Stimulated activated CD4-positive, alpha-beta T cell treated with anti-CD3 and anti-CD28 coated beads, Interleukin-2, amount 100 ng/mL, for 24 hours (primary cell): ENCODE measurements around the gene SYT17.
A peak's percentile ranks its signal among the peaks of the same experiment; 100 is the strongest.

Experiments used
- DNase-seq, 2 donors: peaks; one replicate each; pipeline ENCODE4 v3.0.0-alpha.2; 2020

SYT17 gene, protein sequence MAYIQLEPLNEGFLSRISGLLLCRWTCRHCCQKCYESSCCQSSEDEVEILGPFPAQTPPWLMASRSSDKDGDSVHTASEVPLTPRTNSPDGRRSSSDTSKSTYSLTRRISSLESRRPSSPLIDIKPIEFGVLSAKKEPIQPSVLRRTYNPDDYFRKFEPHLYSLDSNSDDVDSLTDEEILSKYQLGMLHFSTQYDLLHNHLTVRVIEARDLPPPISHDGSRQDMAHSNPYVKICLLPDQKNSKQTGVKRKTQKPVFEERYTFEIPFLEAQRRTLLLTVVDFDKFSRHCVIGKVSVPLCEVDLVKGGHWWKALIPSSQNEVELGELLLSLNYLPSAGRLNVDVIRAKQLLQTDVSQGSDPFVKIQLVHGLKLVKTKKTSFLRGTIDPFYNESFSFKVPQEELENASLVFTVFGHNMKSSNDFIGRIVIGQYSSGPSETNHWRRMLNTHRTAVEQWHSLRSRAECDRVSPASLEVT

GRCh38 chr16:19167710-19168370 lies at the start of gene SYT17:
Gene SYT17, plus strand, starts transcription at chr16:19168240. Its CDS starts 407 bp downstream, at chr16:19168647.
- peak; percentile 26 to 67 for DNase-seq

DNA sequence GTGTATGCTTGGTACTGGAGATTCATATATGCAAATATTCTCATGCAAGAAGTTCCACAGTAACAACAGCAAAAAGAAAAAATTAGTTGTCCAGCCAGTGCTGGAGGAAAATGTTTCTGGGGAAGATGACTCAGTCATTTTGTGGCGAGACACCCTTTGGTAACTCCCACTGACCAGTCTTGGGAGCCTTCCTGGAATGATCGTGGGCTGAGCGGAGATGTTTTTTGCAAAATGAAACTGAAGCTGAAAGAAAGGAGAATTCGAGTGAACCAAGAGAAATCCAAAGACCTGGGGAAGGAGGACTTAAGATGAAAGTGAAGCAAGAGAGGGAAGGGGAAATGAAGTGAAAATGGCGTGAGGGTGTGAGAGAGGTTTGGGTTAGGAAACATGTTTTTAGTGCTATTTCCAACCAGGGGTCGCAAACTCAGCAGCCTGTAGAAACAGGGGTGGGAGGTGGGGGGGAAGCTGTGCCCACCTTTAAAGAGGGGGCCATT lies 49.1 kb upstream of the SYT17 start:
- peak; percentile 35 to 44 for DNase-seq

GRCh38 chr16:19119564-19119963 lies 48.5 kb upstream of the SYT17 start:
- DNase-seq, result no peak

- no peak for DNase-seq
These were observed 44.4 kb upstream of the SYT17 start for GRCh38 chr16:19123535-19124178.

DNA sequence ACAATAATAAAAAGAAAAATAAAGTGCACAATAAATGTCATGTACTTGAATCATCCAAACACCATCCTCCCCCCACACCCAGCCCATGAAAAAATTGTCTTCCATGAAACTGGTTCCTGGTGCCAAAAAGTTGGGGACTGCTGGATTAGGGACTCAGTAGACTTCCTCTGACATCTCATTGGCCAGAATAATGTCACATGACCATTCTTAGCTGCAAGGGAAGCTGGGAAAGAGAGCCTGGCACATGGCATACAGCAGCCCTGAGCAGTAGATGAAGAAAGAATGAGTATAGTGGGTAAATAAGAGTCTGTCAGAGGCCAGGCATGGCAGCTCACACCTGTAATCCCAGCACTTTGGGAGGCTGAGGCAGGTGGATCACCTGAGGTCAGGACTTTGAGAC lies 41.7 kb upstream of the SYT17 start:
- no peak for DNase-seq

DNA sequence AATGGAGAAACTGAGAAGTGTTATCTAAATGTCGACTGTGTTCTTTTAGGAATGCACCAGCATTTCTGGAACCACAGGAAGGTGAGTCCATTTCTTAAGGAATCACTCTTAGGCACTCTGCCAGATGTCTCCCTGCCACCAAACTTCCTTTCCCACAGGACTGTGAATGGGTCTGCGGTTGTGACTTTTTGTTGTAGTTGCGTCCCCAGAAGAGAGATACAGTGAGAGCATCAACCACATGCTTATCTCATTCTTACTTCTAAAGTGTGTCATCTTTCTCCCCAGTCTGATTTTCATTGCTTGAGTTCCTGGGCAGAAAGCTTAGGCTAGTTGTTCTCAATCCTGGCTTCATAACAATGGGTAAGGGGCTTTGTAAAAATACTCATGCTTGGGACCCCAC lies 40.8 kb upstream of the SYT17 start:
- no peak for DNase-seq

DNA sequence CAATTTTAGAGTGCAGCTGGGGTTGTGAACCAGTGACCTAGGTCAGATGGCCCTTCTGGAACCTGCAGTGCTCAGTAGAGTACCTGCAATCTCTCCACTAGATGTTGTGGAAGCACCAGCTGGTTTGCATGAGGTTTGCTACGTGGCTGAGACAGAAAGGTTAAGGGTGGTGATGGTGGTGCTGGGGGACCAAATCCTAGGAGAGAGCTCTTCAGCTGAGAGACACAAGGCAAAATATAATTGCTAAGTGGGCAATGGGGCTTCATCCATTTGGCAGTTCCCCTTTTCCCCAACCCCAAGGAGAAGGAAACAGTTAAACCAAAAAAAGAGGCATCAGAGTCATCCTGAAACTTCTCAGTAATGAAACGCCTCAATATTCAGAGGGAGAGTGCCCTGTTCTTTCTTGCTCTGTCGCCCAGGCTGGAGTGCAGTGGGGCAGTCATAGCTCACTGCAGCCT lies 40.3 kb upstream of the SYT17 start:
- DNase-seq, result no peak

DNA sequence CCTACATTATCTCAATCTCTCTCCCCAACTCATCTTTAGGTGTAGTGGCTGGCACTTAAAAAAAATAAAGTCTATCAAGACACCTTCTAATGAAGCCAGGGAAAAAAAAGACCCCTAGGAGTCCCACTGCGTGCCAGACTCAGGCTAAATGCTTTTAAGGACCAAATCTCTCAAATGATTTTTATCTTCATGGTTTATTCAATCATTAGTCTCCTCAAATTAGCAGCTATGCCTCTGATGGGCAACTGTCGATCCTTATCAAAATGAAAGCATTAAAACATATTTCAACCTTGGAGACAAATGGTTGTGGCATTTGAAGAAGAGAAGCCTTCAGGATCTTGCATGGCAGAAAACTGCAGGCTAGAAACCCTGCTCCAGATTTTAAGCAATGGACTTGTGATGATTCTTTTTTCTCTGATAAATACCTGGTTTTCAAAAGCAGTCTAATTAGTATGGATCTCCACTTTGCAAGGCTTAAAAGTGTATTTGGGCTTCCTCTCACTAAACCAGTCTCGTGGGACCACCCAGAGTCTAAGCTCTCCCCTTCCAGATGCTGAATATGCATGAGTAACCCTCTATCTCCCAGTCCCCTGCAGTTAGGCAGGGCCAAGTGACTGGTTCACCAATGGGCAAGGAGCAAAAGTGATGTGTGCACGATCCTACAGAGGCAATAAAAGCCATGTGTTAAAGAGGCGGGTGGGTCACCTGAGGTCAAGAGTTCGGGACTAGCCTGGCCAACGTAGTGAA lies 39.4 kb upstream of the SYT17 start:
- no peak for DNase-seq

GRCh38 chr16:19130385-19130784 lies 37.7 kb upstream of the SYT17 start:
- no peak for DNase-seq

DNA sequence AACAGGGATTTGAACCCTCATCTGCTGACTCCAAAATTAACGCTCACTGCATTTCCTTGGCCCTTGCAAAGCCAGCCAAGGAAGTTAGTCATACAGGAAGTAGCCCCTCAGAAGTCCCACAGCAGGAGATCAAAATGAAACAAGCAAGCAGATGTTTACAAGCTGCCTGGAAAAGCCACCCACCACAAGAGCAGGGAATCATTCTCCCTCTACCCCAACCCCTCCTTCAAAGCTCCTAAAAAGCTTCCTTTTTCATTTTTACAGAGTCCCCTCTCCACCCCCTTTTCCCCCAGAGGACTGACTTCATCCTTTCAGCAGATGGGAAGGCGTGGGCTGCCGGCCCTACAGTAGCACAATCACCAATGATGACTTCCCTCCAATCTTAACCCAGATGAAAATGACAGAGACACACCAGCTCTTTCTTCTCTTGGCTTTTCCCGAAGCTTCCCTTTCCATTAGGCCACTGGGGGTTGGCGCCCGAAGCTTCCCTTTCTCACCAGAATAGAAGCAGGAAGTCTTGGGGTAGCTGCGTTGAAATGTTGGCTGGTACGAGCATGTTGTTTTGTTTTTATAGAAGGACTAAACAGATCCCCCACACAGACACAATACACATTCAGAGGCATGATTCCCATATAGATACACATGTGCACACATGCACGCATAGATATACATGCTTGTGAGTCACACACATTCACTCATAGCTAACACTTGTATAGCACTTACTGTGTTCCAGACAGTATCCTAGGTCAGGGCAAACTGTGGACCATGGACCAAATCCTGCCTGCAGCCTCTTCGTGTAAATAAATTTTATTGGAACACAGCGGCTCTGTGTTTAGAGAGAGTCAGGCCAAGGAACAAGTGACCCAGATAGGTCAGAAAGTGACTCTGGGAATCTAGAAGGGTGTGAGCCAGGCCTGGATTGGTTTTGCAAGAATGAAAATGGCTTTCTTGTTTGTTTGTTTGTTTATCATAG lies 36.9 kb upstream of the SYT17 start:
- no peak for DNase-seq

DNA sequence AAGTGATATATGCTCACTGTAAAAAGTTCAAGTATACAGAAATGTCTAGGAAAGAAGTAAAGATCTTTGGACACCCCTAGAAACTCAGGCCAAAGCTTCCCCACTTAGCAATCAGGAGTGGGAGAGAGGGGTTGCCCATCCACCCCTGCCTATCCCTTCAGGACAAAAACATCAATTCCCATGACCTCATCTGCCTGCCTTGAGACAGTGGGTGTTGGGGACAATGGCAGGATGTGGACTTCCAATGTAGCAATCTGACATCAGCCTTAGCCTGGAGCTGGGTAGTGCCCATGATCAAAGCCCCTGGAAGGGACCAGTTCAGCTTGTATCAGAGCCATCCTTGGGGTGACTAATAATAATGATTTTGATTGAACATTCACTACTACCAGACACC lies 36.2 kb upstream of the SYT17 start:
- no peak for DNase-seq

DNA sequence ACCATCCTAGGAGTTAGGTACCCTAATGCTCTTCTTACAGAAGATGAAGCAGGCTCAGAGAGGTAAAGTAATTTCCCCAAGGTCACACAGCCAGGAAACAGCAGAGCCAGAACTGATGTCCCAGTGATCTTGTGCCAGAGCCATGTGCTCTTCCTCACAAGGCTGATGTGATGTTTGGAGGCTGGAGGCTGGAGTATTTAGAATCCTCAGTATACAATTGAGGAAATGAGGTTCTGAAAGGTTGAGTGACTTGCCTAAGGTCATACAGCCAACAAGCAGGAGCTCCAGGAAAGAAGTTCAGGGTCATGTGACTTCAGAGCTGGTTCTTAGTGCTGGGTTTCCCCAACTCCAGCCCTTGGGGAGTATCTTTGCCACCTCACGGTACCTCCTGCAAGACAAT lies 35.8 kb upstream of the SYT17 start:
- DNase-seq, result no peak

GRCh38 chr16:19132898-19133297 lies 35.1 kb upstream of the SYT17 start:
- no peak for DNase-seq

- DNase-seq, result no peak
These were observed 34.4 kb upstream of the SYT17 start for GRCh38 chr16:19133600-19133999.

GRCh38 chr16:19135201-19135842 lies 32.7 kb upstream of the SYT17 start:
- DNase-seq, result no peak

- DNase-seq, result no peak
These were observed 32.1 kb upstream of the SYT17 start for GRCh38 chr16:19135896-19136438.

- no peak for DNase-seq
These were observed 31.4 kb upstream of the SYT17 start for GRCh38 chr16:19136549-19137196.

GRCh38 chr16:19137201-19138128 lies 30.6 kb upstream of the SYT17 start:
- DNase-seq, result no peak

DNA sequence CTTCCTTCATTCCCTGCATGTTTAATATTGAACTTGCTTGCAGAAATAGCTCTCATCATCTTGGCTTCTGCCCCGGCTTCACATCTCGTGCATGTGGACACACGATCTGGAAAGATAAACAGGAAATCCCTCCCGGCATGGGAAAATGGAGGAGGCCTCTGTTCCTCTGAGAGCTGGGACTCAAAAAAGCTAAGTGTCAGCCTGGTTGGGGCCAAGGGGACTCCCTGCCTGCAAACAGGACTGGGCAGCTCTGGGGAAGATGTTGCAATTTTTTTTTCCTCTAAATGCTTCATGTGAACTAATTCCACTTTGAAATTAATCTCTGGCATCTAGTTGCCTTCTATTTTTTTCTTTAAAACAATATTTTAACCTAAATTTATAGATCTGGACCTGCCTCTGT lies 29.4 kb upstream of the SYT17 start:
- DNase-seq, result no peak
